NCI-H2227 (cell line): ENCODE measurements around the gene TNS3.
"Not testable (repeated sequence)": the region's sequence is repeated elsewhere in the genome, so short reads cannot be mapped to it uniquely, and the experiment has no call there.

Experiments
- DNase-seq: peaks from one replicate; lab custom pipeline; 2025; ENCODE audit not compliant: unreplicated experiment; lab: John Stamatoyannopoulos, UW

TNS3 gene

DNA sequence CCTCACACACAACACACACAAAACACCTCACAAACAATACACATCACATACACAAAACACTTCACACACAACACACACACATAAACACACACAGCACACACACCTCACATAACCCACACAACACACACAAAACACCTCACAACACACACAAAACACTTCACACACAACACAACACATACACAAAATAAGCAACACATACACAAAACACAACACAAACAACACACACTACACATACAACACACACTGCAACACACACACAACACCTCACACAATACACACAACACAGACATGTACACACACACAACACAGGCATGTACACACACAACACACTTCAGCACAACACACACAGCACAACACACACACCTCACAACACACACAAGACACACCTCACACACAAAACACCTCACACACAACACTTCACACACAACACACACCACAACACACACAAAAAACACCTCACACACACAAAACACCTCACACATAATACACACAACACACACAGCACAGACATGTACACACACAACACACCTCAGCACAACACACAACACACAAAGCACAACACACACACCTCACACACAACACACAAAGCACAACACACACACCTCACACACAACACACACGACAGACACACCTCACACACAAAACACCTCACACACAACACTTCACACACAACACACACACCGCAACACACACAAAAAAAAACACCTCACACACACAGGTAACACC is 107.5 kb downstream of the TNS3 start:
- DNase-seq = no peak

GRCh38 chr7:47473499-47474210 is 108.3 kb downstream of the TNS3 start:
- DNase-seq = no peak

DNA sequence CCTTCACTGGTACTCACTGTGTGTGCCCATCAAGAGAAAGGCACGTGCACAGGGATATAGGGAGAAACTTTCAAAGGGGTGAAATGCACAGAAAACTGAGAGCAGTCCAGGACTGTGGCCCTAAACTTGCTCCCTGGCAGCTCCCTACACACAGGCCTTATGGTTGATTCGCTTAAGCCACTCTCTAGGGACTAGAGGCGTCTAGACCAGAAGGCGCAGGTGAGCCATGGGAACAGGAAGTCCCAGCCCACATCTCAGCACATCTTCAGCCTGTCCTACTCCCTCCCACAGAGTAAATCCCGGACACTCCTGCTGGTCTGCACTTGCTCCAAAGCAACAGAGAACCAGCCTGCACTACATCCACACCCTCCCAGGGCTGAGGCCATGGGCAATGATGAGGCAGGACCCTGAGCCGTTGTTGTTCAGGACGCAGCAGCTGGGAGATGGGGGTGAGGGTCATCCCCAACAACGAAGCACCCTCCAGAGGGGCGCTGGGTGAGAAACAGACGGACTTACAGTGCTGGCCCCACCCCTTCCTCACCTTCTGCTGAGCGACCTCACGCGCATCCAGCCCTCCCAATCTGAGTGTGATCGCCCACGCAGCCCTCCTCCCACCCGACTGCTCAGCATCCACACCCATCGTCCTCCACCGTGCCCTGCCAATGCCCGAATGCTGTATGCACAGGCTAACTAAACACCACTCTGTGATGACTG is 109.3 kb downstream of the TNS3 start:
- DNase-seq = no peak

DNA sequence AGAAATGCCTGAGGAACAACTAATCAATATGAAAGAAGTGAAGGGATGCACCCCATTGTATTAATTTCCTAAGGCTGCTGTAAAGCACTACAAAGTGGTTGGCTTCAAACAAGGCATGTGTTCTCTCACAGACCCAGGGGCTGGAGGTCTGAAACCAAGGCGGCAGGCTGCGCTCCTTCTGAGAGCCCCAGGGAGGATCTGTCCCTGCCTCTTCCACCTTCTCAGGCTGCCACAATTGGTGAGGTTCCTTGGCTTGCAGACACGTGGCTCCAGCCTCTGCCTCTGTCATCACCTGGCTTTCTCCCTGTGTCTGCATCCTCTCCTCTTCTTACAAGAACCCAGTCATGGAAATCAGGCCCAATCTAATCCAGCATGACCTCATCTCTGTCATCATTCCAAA is 110.1 kb downstream of the TNS3 start:
- DNase-seq = no peak

DNA sequence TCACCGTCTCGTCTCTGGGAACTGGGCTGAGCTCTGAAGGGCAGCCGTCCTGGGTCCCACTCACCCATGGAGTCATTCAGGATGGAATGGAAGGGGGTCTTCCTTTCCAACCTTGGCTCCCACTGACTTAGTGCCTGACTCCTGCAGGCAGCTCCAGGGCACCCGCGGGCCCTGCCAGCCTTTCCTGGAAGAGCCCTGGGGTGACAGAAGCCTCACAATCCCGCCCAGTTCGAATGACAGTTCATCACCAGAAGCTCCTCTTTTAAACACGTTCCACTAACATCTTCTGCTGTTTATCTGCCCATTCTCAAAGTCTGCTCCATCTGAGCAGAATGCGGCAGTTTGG is 110.6 kb downstream of the TNS3 start:
- no peak for DNase-seq

GRCh38 chr7:47470567-47471357 is 111.1 kb downstream of the TNS3 start:
- no peak for DNase-seq

GRCh38 chr7:47469846-47470245 is 112.1 kb downstream of the TNS3 start:
- DNase-seq = not testable (repeated sequence)

GRCh38 chr7:47466832-47467231 is 115.1 kb downstream of the TNS3 start:
- no peak for DNase-seq

DNA sequence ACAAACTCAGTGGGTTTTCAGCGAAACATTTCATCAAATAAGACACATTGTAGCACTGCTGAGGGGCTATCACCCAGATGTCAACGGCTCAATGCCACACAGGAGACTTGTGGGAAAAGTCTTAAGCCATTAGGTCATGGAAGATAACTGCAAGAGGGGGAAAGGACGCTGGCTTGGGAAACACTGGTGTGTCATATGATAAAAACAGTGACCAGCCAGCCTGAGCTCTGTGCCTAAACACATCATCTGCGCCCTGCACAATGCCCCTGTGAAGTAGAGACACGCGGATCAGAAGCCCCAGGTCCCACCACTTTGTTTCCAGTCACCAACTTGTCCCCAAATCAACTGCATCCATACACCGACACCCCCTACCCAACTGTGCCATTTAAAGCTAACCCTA is 116.7 kb downstream of the TNS3 start:
- DNase-seq = no peak

GRCh38 chr7:47464266-47464665 is 117.6 kb downstream of the TNS3 start:
- no peak for DNase-seq

- DNase-seq = no peak
Measured at GRCh38 chr7:47461746-47462145, 120.2 kb downstream of the TNS3 start.

- no peak for DNase-seq
Measured at GRCh38 chr7:47461161-47461560, 120.8 kb downstream of the TNS3 start.

GRCh38 chr7:47460251-47460989 is 121.5 kb downstream of the TNS3 start:
- no peak for DNase-seq

GRCh38 chr7:47458486-47458885 is 123.4 kb downstream of the TNS3 start:
- no peak for DNase-seq

GRCh38 chr7:47458057-47458456 is 123.9 kb downstream of the TNS3 start:
- DNase-seq = no peak

DNA sequence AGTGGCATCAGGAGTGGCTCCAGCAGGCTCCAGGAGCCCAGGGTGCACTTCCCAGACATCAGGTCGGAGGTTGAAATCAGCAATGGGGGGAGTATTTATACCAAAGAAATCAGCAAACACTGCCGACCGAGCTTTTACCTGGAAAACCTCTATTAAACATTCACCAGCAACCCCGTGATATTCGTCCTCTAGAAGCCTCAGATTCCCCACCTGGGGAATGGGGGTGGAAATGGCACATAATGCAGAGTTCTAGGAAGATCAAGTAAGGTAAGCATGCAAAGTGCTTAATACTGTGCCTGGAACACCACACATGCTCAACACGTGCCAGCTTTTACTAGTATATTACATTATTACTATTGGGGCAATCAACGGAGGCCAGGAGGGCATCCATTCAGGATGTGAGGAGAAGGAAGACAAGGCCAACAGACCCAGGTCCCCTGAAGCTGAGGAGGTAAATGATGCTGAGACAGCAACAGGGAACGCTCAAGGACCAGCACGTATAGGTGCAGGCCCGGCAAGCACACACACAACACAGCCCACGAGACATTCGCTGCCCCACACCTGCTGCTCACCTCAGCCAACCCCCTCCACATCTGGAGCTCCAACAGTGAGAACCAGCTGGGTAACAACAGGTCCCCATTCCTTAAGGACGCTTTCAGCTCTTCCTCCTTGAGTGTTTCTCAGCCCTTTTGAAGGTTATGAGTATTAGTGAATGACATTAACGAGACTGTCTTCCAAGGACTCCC is 125.5 kb downstream of the TNS3 start:
- DNase-seq = no peak

DNA sequence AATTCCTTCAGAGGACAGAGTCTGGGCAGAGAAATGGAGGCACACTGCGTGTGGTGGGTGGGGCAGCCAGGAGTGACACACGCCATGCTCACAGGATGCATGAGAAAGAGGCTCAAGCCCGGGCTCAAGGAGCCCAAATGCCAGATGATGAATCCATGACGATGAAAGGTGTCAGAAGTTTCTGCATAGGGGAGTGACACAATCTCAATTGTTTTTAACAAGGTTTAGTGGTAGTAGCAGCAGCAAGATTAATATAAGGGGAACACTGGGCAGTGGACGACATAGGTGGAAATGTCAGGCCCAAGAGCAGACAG is 126.1 kb downstream of the TNS3 start:
- DNase-seq = no peak

GRCh38 chr7:47454974-47455871 is 126.7 kb downstream of the TNS3 start:
- no peak for DNase-seq
